Activated CD8-positive, alpha-beta memory T cell treated with anti-CD3 and anti-CD28 coated beads, Interleukin-2, amount 50 U/mL, for 48 hours (primary cell): ENCODE measurements around the gene PTPRG.

Experiments used
- DNase-seq: peaks from one replicate; pipeline ENCODE4 v3.0.0-alpha.2; 2020

PTPRG gene

DNA sequence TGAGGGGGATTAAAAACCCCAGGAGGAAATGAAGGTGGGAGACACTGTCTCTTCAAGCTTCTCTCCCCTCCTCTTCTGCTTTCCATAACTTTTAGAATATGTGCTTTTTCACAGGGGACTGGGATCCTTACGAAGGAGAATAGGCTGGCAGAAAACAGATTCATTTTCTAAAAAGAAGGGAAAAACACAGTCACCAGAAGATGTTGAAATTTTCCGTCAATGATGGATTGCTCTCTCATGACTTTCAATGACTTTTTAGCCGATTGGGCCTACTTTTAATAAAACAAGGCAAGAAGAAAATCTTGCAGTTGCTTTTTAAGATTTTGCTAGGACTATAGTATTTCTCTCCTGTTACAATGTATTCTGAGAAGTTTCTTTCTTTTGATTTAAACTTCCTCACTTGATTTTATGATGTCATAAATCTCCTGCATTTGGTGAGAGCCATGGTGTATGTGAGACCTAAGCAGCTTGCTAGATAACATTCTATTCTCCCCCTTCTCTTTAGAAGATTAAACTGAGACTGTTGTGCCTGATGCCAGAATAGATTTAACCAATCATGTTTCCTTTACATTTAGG is 570.7 kb downstream of the PTPRG start:
- DNase-seq = no peak

- DNase-seq = no peak
Measured at GRCh38 chr3:62133015-62133414, 571.6 kb downstream of the PTPRG start.

GRCh38 chr3:62134061-62134496 is 572.7 kb downstream of the PTPRG start:
- no peak for DNase-seq

DNA sequence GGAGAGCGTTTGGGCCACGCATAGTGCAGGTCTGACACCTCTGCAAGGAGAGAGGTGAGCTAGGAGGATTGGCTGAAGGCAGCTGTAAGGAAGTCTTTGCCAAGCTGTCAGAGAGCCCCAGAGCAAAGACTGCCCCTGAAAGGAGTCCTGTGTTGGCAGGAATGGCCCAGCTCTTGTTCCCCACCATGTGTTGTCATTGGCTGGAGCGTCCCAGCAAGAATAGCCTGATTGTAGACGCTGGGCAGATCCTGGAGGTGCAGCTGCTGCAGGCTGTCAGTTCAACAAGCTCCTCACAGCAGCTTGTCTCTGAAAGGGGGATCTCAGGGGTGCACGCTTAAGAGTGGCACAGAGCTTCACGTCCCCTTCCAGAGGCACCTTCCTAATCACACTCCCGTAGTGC is 574.4 kb downstream of the PTPRG start:
- no peak for DNase-seq

GRCh38 chr3:62139957-62140356 is 578.6 kb downstream of the PTPRG start:
- DNase-seq = no peak

DNA sequence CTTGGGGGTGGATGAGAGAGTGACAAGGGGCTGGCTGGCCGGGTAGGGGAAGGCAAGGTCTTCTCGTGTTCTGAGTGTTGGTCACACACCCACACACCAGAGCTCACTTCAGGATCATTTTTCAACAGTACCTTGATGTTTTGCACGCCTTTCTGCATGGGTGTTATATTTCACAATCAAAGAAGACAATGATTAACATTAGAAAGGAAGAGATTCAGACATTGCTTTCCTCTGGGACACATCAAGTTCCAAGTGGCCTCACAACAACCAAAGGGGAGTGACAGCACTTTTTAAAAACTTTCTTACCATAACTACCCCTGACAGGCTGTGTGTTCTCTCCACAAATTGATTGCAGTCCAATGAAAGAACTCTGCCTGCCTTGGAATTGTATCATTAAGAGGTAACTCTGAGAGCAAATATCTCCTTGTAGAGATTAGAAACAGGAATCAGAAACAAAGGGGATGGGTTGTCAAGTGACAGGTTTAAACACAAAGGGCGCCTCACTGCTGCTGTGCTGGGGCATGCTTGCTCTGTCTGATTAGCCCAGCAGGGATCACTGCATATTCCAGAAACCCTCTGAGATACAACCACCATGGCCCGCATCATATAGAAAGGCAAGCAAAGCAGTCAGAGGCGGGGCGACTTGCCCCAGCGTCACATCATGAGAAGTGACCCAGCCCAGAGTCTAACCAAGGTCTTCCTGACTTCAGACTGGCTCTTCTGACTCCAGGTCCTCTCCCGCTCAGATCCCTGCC is 581.1 kb downstream of the PTPRG start:
- no peak for DNase-seq

DNA sequence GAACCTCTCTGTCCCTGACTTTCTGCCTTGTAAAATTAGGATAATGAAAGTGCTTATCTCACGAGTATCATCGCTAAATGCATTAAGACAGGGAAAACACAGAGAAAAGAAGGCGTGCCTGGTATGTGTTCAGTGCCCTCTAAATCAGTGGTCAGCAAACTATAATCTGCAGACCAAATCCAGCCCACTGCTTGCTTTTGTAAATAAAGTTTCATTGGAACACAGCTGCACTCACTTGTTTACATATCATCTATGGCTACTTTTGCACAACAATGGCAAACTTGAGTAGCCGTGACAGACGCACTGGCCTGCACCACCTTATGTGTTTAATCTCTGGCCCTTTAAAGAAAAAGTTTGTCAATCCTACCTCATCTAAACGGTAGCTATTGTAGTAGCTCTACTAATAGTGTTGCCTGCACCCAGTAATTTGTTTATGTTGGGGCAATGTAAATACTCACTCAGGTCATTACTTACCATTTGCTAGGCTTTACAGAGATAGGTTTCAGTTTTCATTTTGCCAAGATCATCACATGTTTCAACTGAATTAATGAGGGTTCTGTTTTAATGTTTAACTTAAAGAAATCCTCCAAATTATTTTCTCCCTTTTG is 582.6 kb downstream of the PTPRG start:
- DNase-seq = no peak

- no peak for DNase-seq
Measured at GRCh38 chr3:62144482-62144881, 583.1 kb downstream of the PTPRG start.

- DNase-seq = no peak
Measured at GRCh38 chr3:62145086-62145757, 583.9 kb downstream of the PTPRG start.

DNA sequence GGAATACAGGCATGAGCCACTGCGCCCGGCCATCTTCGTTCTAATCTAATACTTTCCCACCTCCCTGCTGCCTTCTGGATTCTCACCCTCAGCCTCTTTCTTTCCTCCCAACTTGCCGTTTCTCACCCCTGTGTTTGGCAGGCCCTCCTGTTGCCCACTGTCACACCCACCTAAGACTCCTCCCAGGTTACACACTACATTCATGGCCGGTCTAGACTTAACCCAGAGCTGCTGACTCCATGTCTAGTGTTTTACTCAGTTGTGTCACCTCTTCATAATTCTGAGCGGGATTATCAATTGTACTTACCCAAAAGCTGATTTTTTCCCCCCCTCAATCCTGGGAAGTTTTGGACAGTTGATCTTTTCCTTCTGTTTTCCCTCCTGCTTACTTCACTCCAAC is 588.2 kb downstream of the PTPRG start:
- no peak for DNase-seq

DNA sequence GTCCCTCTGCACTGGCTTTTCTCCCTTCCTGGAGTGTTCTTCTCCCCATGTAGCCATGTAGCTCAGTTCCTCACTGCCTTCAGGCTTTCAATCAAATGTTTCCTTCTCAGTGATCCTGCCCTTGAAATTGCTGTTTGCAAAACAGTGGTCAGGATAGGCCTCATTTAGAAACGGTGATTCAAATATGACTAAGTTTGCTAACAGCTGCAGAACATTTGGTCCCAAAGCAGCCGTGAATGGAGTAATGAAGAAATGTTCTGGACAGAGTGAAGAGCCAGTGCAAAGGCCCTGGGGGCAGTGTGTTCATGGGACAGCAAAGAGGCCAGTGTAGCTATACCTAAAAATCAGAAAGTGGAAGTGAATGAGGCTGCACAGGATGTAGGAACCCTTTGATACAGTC is 588.6 kb downstream of the PTPRG start:
- DNase-seq = no peak

DNA sequence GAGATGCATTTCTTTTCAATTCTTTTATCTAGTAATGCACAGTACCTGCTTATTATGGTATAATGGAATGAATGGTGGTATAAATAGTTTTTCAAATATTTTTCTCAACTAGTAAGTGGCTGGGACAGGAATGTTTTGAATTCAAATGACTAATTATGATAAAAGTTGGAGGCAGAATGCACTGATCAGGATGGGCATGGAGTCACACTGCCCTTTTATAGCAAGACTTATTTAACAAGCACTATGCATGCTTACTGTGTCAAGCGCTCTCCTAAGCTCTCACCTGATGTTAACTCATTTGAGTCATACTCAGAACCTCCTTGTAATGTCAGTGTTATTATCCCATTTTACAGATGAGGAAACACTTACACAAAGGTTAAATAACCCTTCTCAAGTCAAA is 590.2 kb downstream of the PTPRG start:
- no peak for DNase-seq

GRCh38 chr3:62153231-62153630 is 591.9 kb downstream of the PTPRG start:
- DNase-seq = no peak

- DNase-seq = no peak
Measured at GRCh38 chr3:62154457-62155148, 593.2 kb downstream of the PTPRG start.

- DNase-seq = no peak
Measured at GRCh38 chr3:62159056-62159708, 597.8 kb downstream of the PTPRG start.

DNA sequence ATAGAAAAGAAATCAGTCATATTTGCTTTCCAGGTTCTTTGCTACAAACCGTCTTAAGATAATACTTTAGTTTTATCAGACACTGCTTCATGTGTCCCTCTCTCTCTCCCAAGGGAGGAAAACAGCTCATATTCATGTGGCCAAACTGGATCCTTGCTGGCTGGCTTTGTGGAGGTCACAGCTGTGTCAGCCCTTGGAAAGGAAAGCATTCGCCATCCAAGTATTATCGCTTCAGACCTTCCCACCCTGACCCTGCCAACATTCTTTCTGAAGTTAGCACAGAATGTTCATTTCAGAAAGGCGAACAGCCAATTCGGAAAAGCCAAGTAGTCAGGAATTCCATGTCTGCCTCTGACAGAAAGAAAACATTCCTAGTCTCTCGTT is 598.3 kb downstream of the PTPRG start:
- no peak for DNase-seq

GRCh38 chr3:62161371-62161770 is 600.0 kb downstream of the PTPRG start:
- no peak for DNase-seq

GRCh38 chr3:62164196-62164595 is 602.8 kb downstream of the PTPRG start:
- DNase-seq = no peak

GRCh38 chr3:62164746-62165145 is 603.4 kb downstream of the PTPRG start:
- no peak for DNase-seq

DNA sequence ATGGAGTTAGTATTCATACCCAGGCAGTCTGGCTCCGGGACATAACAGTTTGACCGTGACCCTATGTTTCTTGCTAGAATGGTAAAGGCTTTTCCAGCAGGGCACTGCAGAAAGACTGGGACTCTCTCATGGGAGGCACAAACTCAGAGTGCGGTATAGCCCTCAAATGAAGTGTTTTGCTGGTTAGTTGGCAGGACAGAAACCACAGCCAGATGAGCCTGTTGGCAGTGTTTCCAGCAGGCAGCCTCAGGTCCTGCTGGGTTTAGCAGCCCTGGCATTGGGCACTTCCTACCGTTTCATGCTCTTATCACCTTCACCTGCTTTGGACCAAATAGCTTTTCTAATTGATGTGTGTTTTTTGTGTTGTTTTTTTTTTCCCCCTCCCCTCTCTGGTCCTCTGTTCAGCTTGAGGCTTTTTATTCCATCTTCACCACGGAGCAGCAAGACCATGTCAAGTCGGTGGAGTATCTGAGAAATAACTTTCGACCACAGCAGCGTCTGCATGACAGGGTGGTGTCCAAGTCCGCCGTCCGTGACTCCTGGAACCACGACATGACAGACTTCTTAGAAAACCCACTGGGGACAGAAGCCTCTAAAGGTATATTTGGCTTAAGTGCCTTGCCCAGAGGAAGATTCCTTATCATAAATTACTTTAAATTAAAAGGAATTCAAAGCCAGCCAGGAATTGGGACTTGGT is 606.3 kb downstream of the PTPRG start:
- no peak for DNase-seq

- no peak for DNase-seq
Measured at GRCh38 chr3:62168356-62168755, 607.0 kb downstream of the PTPRG start.
